Measurements from ENCODE around the gene TGM6. TPM values are rescaled to one million over a fixed set of nuclear protein-coding genes. Genes with fewer than 3 reads are reported as not detected.

The TGM6 gene
- total and polyA plus RNA-seq, 9 donors, result not detected

DNA sequence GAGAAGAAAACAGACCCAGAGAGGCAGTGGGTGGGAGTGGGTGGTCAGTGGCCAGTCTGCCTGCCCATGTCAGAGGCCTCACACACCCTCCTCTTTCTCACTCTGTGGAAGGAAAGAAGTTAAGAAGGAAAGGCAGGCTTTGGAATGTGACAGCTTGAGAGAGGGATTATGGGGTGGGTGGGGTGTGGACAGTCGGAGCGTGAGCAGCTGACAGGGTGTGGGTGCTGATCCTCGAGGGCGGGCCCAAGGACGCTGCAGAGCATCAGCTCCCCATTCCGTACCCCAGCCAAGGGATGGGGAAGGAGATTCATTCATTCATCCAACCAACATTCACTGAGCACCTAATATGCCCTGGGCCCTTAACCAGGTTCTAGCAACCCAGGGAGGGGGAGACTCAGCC lies 4.8 kb downstream of the TGM6 start:
- H3K4me1 ChIP-seq (ENCODE audit: insufficient read depth), result no peaks in the 10 kb centered on the region
- H3K36me3 ChIP-seq, result no peaks in the 10 kb centered on the region
- no peak overlapping the region for H3K4me3 ChIP-seq
- no peaks in the 10 kb centered on the region for H3K27me3 ChIP-seq
- intact Hi-C loops (cut with DNase I), result loop anchor here in 1 of 4 donors (10.0 kb wide), 1 partner anchor 761 kb away; the partner anchor contains the start of gene SIRPB1
- no peaks in the 10 kb centered on the region for H3K9me3 ChIP-seq
- TF ChIP-seq POLR2A (IDR thresholded peaks at IDR 0.05) (no peak), EP300 (IDR thresholded peaks at IDR 0.05) (no peak)
- TF ChIP-seq, protein P1, sequence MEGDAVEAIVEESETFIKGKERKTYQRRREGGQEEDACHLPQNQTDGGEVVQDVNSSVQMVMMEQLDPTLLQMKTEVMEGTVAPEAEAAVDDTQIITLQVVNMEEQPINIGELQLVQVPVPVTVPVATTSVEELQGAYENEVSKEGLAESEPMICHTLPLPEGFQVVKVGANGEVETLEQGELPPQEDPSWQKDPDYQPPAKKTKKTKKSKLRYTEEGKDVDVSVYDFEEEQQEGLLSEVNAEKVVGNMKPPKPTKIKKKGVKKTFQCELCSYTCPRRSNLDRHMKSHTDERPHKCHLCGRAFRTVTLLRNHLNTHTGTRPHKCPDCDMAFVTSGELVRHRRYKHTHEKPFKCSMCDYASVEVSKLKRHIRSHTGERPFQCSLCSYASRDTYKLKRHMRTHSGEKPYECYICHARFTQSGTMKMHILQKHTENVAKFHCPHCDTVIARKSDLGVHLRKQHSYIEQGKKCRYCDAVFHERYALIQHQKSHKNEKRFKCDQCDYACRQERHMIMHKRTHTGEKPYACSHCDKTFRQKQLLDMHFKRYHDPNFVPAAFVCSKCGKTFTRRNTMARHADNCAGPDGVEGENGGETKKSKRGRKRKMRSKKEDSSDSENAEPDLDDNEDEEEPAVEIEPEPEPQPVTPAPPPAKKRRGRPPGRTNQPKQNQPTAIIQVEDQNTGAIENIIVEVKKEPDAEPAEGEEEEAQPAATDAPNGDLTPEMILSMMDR (IDR thresholded peaks at IDR 0.05), result no peak
- 57 to 76% (median 61%) methylated on average over 6 of the region's 6 CpGs for WGBS, 3 donors
- DNase-seq, result no peak
- H3K27ac ChIP-seq, result no peak overlapping the region

DNA sequence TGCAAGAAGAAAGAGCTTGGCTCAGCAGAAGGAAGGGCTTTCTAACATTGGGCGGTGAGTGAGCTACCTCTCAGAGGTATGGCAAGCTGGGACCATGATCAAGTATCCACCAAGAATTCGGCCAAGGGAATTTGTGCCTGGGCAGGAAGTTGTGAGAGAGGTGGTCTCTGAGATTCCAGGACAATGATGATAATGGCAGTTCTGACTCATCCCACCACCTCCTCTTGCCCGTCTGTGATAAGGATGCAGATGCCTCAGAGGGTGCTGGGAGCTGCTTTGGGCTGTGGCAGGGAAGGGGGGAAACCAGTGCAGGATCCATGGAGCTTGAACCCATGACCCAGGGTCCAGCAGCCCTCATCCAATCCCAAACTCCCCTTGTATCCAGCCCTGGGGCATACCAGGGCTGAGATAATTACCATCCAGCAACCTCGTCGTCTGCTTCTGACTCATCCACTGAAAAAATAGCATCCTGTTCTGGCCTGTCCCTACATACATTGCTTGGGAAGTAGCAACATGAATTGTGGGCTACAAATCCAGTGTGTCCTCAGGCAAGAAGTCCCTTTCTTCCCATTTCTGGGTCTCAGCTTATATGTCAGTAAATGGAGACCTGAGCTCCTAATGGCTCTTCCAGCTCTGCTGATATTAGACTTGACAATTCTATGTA lies 5.9 kb downstream of the TGM6 start:
- no peak for DNase-seq
- WGBS, 3 donors, result 43 to 70% (median 46%) methylated on average over 5 of the region's 5 CpGs
- H3K36me3 ChIP-seq, result no peaks in the 10 kb centered on the region
- H3K27ac ChIP-seq, result no peak overlapping the region
- H3K9me3 ChIP-seq, result no peaks in the 10 kb centered on the region
- H3K4me3 ChIP-seq, result no peak overlapping the region
- intact Hi-C loops (cut with DNase I), result loop anchor here in 1 of 4 donors (10.0 kb wide), 1 partner anchor 762 kb away; the partner anchor contains the start of gene SIRPB1
- TF ChIP-seq EP300 (IDR thresholded peaks at IDR 0.05) (no peak), POLR2A (IDR thresholded peaks at IDR 0.05) (no peak)
- TF ChIP-seq, protein P1 (IDR thresholded peaks at IDR 0.05), result no peak
- H3K4me1 ChIP-seq (ENCODE audit: insufficient read depth), result no peaks in the 10 kb centered on the region
- H3K27me3 ChIP-seq, result no peaks in the 10 kb centered on the region

DNA sequence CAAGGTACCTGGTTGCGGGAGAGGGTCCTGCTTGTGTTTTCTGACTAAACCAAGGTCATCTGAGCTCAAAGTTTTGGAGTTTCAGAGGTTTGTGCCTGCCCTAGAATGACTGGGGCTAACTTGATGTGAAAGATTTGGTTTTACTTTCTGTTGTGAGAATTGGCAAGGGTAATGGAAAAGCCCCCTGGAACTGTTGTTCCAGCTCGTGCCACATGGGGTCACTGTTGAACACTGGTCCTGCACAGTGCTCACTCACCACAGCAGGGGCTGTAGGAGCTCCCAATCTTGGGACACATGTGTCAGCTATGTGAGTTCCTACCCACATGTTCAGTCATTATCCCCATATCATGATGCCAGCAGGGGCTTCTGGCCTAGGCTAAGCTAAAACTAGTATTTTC lies 6.5 kb downstream of the TGM6 start:
- no peaks in the 10 kb centered on the region for H3K4me1 ChIP-seq (ENCODE audit: insufficient read depth)
- intact Hi-C loops (cut with DNase I), result loop anchor here in 1 of 4 donors (10.0 kb wide), 1 partner anchor 762 kb away; the partner anchor contains the start of gene SIRPB1
- H3K27me3 ChIP-seq, result no peaks in the 10 kb centered on the region
- 29 to 41% (median 37%) methylated on average over 2 of the region's 2 CpGs for WGBS, 3 donors
- no peaks in the 10 kb centered on the region for H3K9me3 ChIP-seq
- DNase-seq, result no peak
- TF ChIP-seq EP300 (IDR thresholded peaks at IDR 0.05), result no peak
- TF ChIP-seq, protein P1 (IDR thresholded peaks at IDR 0.05), result no peak
- no peak for TF ChIP-seq POLR2A (IDR thresholded peaks at IDR 0.05)
- H3K27ac ChIP-seq, result no peak overlapping the region
- H3K36me3 ChIP-seq, result no peaks in the 10 kb centered on the region
- no peak overlapping the region for H3K4me3 ChIP-seq

DNA sequence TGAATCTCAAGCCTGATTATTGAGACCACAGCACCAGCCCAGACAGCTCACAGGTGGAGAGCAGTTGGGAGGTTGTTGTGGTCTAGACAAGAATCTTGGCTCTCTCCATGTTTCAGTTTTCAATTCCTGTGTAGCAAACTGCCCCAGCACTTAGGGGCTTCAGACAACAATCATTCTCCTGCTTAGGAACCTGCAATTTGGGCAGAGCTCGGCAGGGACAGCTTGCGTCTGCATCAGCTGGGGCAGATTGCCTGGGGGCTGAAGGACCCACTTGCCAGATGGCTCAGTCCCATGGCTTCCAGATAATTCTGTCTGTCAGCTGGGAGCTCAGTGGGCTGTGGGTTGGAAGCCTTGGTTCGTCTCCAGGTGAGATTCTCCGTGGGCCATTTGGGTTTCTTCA lies 6.9 kb downstream of the TGM6 start:
- H3K36me3 ChIP-seq, result no peaks in the 10 kb centered on the region
- H3K27ac ChIP-seq, result no peak overlapping the region
- no peaks in the 10 kb centered on the region for H3K9me3 ChIP-seq
- no peaks in the 10 kb centered on the region for H3K27me3 ChIP-seq
- intact Hi-C loops (cut with DNase I), result loop anchor here in 1 of 4 donors (10.0 kb wide), 1 partner anchor 763 kb away; the partner anchor contains the start of gene SIRPB1
- H3K4me1 ChIP-seq (ENCODE audit: insufficient read depth), result no peaks in the 10 kb centered on the region
- 71 to 92% (median 80%) methylated on average over 4 of the region's 4 CpGs for WGBS, 3 donors
- DNase-seq, result no peak
- no peak overlapping the region for H3K4me3 ChIP-seq
- TF ChIP-seq POLR2A (IDR thresholded peaks at IDR 0.05) (no peak), EP300 (IDR thresholded peaks at IDR 0.05) (no peak)
- TF ChIP-seq, protein P1 (IDR thresholded peaks at IDR 0.05), result no peak
